HCT116 (cell line): Measurements from ENCODE around the gene TTLL11. TPM values are rescaled to one million over a fixed set of nuclear protein-coding genes. Genes with fewer than 3 reads are reported as not detected.

Experiments used
- ATAC-seq: fragments of 200-7000 bp; cut with Tn5 transposase; 2 replicates; pipeline ENCODE4 v1.9.1; 2020; ENCODE audit warnings: mild to moderate bottlenecking, moderate library complexity
- BruUV-seq: library from RNA; stranded (reverse); fragments of 400-500 nt; replicated peaks from 2 replicates; lab custom pipeline; 2021; lab: Mats Ljungman, UMichigan
- CTCF ChIA-PET: fragments of 300-600 bp; sonication (Branson Sonifier 250); formaldehyde crosslinking; loops from one replicate; lab custom pipeline; 2021; ENCODE audit warnings: antibody characterized with exemption; lab: Charles Lee
- POLR2A ChIA-PET: fragments of 300-600, 350-600 bp; sonication (Branson Sonifier 250); formaldehyde crosslinking; loops from one replicate; lab custom pipeline; 2021; ENCODE audit warnings: antibody characterized with exemption; lab: Charles Lee
- RAD21 ChIA-PET, 2 experiments: fragments of 300-600 bp; sonication (Branson Sonifier 250); formaldehyde crosslinking; loops; one replicate each; lab custom pipeline; 2023; ENCODE audit warnings: low total read pairs in 2 of 2; ENCODE audit not compliant: uncharacterized antibody in 2 of 2, unreplicated experiment in 2 of 2, low non-redundant PET in 1 of 2; lab: Charles Lee
- DNase-seq: peaks from one replicate; pipeline ENCODE4 v3.0.0-alpha.2; 2010; ENCODE audit warnings: low read depth, low spot score
- H2AFZ ChIP-seq: fragments of 200-600 bp; shearing (Covaris generic), sonication (generic); 2 replicates; pipeline ENCODE4 v1.6.1; 2017; ENCODE audit warnings: low read depth, mixed run types, mixed read lengths, antibody characterized with exemption, low read length; ENCODE audit not compliant: poor library complexity, severe bottlenecking
- H3K27ac ChIP-seq: 2 replicates; pipeline ENCODE4 v1.5.1; 2012; ENCODE audit warnings: low read depth, low read length
- H3K27me3 ChIP-seq: fragments of 200-600 bp; sonication (generic); 2 replicates; pipeline ENCODE4 v1.6.1; 2016; ENCODE audit warnings: mixed run types, low read length, mixed read lengths; ENCODE audit not compliant: insufficient read depth
- H3K36me3 ChIP-seq, 2 experiments: fragments of 200-500 bp in 1 of 2; fragments of 200-600 bp in 1 of 2; sonication (Bioruptor generic) in 1 of 2; sonication (generic) in 1 of 2; 2 replicates each; pipeline versions ENCODE4 v1.5.1 to v1.6.1; 2014 to 2016; ENCODE audit warnings: low read length in 2 of 2, inconsistent platforms in 1 of 2, mixed read lengths in 1 of 2, mixed run types in 1 of 2; ENCODE audit not compliant: insufficient read depth in 2 of 2, control insufficient read depth in 1 of 2
- H3K4me1 ChIP-seq, 2 experiments: fragments of 200-600 bp in 1 of 2; sonication (generic) in 1 of 2; 2 replicates each; pipeline versions ENCODE4 v1.5.1 to v1.6.1; 2012 to 2017; ENCODE audit warnings: low read length in 2 of 2, inconsistent platforms in 1 of 2, mild to moderate bottlenecking in 1 of 2, mixed read lengths in 1 of 2, mixed run types in 1 of 2, moderate library complexity in 1 of 2; ENCODE audit not compliant: insufficient read depth in 2 of 2, control insufficient read depth in 1 of 2
- H3K4me2 ChIP-seq: fragments of 200-600 bp; sonication (generic); 2 replicates; pipeline ENCODE4 v1.6.1; 2017; ENCODE audit warnings: mixed run types, low read length, mixed read lengths
- H3K4me3 ChIP-seq, 2 experiments: fragments of 200-600 bp in 1 of 2; sonication (generic) in 1 of 2; replicated peaks in 1 of 2; 2 replicates each; pipeline ENCODE4 v1.5.1; 2011 to 2016; ENCODE audit warnings: low read length in 2 of 2, control low read depth in 1 of 2, low read depth in 1 of 2, mild to moderate bottlenecking in 1 of 2, mixed read lengths in 1 of 2, mixed run types in 1 of 2
- H3K79me2 ChIP-seq: fragments of 200-600 bp; sonication (generic); 2 replicates; pipeline ENCODE4 v1.6.1; 2017; ENCODE audit warnings: mild to moderate bottlenecking, mixed run types, low read length, moderate library complexity, mixed read lengths; ENCODE audit not compliant: insufficient read depth
- H3K9ac ChIP-seq: fragments of 200-600 bp; sonication (generic); 2 replicates; pipeline ENCODE4 v1.6.1; 2016; ENCODE audit warnings: low read length, mixed read lengths
- H3K9me2 ChIP-seq: fragments of 200-600 bp; sonication (generic), shearing (Covaris generic); 2 replicates; pipeline ENCODE4 v1.6.1; 2017; ENCODE audit warnings: mixed run types, mild to moderate bottlenecking, moderate library complexity; ENCODE audit not compliant: insufficient read depth
- H3K9me3 ChIP-seq, 2 experiments: fragments of 200-500 bp in 1 of 2; fragments of 200-600 bp in 1 of 2; sonication (Bioruptor generic) in 1 of 2; sonication (generic) in 1 of 2; 2 replicates each; pipeline ENCODE4 v1.6.1; 2014 to 2017; ENCODE audit warnings: low read length in 2 of 2, mixed read lengths in 2 of 2, inconsistent platforms in 1 of 2, low read depth in 1 of 2, mild to moderate bottlenecking in 1 of 2, mixed run types in 1 of 2, moderate library complexity in 1 of 2; ENCODE audit not compliant: control insufficient read depth in 1 of 2, insufficient read depth in 1 of 2
- H4K20me1 ChIP-seq: fragments of 200-600 bp; sonication (generic), shearing (Covaris generic); 2 replicates; pipeline ENCODE4 v1.6.1; 2017; ENCODE audit warnings: mixed run types, mild to moderate bottlenecking, moderate library complexity; ENCODE audit not compliant: insufficient read depth
- ATF3 ChIP-seq: IDR thresholded peaks from 2 replicates; pipeline ENCODE4 v1.6.1; 2012
- CEBPB ChIP-seq: IDR thresholded peaks from 2 replicates; pipeline ENCODE4 v1.6.1; 2012; ENCODE audit warnings: low read depth
- CTCF ChIP-seq, 3 experiments: fragments of 200-600 bp in 1 of 3; sonication (generic) in 1 of 3; IDR thresholded peaks in 2 of 3; conservative IDR thresholded peaks in 1 of 3; 2 replicates each; pipeline ENCODE4 v1.5.1; 2012 to 2017; ENCODE audit warnings: low read depth in 2 of 3, low read length in 2 of 3, antibody characterized with exemption in 1 of 3, borderline replicate concordance in 1 of 3, control low read depth in 1 of 3, mild to moderate bottlenecking in 1 of 3, mixed read lengths in 1 of 3, mixed run types in 1 of 3, moderate library complexity in 1 of 3; ENCODE audit not compliant: insufficient read depth in 1 of 3
- EGR1 ChIP-seq: IDR thresholded peaks from 2 replicates; pipeline ENCODE4 v1.6.1; 2012; ENCODE audit warnings: low read depth
- EZH2 ChIP-seq: fragments of 200-600 bp; sonication (generic); IDR thresholded peaks from 2 replicates; pipeline ENCODE4 v1.6.1; 2017; ENCODE audit warnings: antibody characterized with exemption, mixed run types
- JUND ChIP-seq: IDR thresholded peaks from 2 replicates; pipeline ENCODE4 v1.6.1; 2012
- POLR2AphosphoS5 ChIP-seq: IDR thresholded peaks from 2 replicates; pipeline ENCODE4 v1.6.1; 2011; ENCODE audit warnings: mild to moderate bottlenecking, low read depth, low read length, moderate library complexity
- RAD21 ChIP-seq: IDR thresholded peaks from 2 replicates; pipeline ENCODE4 v1.6.1; 2012; ENCODE audit warnings: low read depth, mild to moderate bottlenecking
- YY1 ChIP-seq: IDR thresholded peaks from 2 replicates; pipeline ENCODE4 v1.6.1; 2011; ENCODE audit warnings: low read length, low read depth, moderate library complexity, mild to moderate bottlenecking; ENCODE audit not compliant: insufficient replicate concordance; ENCODE audit errors: extremely low read depth
- intact Hi-C: fragments of 100-400 bp; cut with micrococcal nuclease; formaldehyde crosslinking; loops from 2 replicates; pipeline ENCODE4 v1.10.0; 2022
- total RNA-seq: library from RNA; stranded (reverse); gene quantifications from one replicate; pipeline ENCODE4 v1.2.1, GENCODE V29; 2021; ENCODE audit not compliant: unreplicated experiment

The TTLL11 gene
- total RNA-seq, 1 experiment from 2014 or later: 2.2 TPM

GRCh38 chr9:122124048-122124447 lies 30.9 kb upstream of the TTLL11 start (continued):
- TF ChIP-seq CTCF (IDR thresholded peaks at IDR 0.05 in 2 of 3, conservative IDR thresholded peaks at IDR 0.05 in 1 of 3; ENCODE audit: borderline replicate concordance in 1 of 3, insufficient read depth in 1 of 3, low read depth in 2 of 3, low read length in 2 of 3) (no peak), ATF3 (no peak), EZH2 (no peak), EGR1 (no peak), JUND (no peak), POLR2AphosphoS5 (no peak)

DNA sequence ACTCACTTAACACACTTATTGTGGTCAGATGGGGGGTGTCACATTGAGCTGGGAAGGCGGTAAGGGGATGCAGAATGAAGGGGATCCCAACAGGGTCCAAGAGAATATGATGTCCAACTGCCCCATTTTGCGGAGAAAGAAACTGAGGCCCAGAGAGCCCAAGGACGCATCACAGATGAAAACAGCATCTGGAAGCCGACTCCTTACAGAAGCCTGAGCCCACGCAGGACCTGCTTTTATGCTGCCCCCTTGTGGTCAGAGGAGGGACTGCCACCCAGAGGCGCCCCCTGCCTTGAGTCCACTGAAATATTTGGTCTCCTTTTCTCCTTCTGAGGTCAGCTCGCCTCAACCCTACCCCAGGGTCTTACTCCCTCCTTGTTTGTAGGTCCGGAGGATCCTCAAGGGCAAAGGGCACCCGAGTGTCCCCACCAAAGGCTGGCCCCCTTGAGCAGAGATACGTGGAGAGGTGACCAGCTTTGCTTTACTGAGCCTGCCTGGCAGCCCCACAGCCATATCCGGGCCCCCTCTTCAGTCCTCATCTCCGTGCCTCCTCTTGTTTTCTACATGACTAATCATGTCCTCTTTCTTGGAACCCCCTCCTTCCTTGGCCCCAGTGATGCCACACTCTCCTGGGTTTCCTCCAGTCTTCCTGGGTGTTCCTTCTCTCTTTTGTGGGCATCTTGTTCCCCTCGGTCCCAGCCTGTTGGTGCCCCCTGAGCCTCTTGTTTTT lies 30.0 kb upstream of the TTLL11 start:
- Histone ChIP-seq H2AFZ (no peak overlapping the region), H3K4me1 (peaks cover 0 to 12% of the 10 kb centered on the region in 2 experiments; a peak in 1 of 4 replicates), H3K4me2 (0 out of 2 replicates have a peak overlapping the region, but pooled peaks have one; percentile 22), H3K9me2 (no peaks in the 10 kb centered on the region), H3K27me3 (no peaks in the 10 kb centered on the region), H3K79me2 (no peaks in the 10 kb centered on the region), H3K4me3 (no peak overlapping the region), H3K9me3 (no peaks in the 10 kb centered on the region), H3K9ac (no peak overlapping the region), H3K36me3 (no peaks in the 10 kb centered on the region), H3K27ac (no peak overlapping the region), H4K20me1 (no peaks in the 10 kb centered on the region)
- RAD21 ChIA-PET: interaction anchor here (1.1 to 3.3 kb wide), 5 partner anchors 24 to 577 kb away, joined by 3 to 19 read pairs (median 7); no protein-coding TSS in a partner anchor
- ATAC-seq (peak; percentile 74), DNase-seq (peak; percentile 59)
- CTCF ChIA-PET: interaction anchor here (0.5 to 9.5 kb wide), 11 partner anchors 11 to 577 kb away, joined by 3 to 229 read pairs (median 4); no protein-coding TSS in a partner anchor
- POLR2A ChIA-PET: interaction anchor here (1.1 kb wide), 1 partner anchor 24 kb away, joined by 4 read pairs; no protein-coding TSS in a partner anchor
- no TSS peak for BruUV-seq
- TF ChIP-seq CTCF (IDR thresholded peaks at IDR 0.05 in 2 of 3, conservative IDR thresholded peaks at IDR 0.05 in 1 of 3; ENCODE audit: borderline replicate concordance in 1 of 3, insufficient read depth in 1 of 3, low read depth in 2 of 3, low read length in 2 of 3) (peak; percentile 100), RAD21 (peak; percentile 82), YY1 (peak; percentile 45), ATF3 (no peak), CEBPB (no peak)
- intact Hi-C loops: loop anchor here (1.0 to 10.0 kb wide), 2 partner anchors 24 to 1232 kb away; partner anchors contain the start of gene CRB2
